Kidney tubule cell (primary cell): ENCODE measurements around the gene TSPAN12.
"Not testable (repeated sequence)": the region's sequence is repeated elsewhere in the genome, so short reads cannot be mapped to it uniquely, and the experiment has no call there.

Experiments
- DNase-seq: peaks from one replicate; pipeline ENCODE4 v3.0.0-alpha.2; 2018; ENCODE audit warnings: low spot score

Gene TSPAN12

DNA sequence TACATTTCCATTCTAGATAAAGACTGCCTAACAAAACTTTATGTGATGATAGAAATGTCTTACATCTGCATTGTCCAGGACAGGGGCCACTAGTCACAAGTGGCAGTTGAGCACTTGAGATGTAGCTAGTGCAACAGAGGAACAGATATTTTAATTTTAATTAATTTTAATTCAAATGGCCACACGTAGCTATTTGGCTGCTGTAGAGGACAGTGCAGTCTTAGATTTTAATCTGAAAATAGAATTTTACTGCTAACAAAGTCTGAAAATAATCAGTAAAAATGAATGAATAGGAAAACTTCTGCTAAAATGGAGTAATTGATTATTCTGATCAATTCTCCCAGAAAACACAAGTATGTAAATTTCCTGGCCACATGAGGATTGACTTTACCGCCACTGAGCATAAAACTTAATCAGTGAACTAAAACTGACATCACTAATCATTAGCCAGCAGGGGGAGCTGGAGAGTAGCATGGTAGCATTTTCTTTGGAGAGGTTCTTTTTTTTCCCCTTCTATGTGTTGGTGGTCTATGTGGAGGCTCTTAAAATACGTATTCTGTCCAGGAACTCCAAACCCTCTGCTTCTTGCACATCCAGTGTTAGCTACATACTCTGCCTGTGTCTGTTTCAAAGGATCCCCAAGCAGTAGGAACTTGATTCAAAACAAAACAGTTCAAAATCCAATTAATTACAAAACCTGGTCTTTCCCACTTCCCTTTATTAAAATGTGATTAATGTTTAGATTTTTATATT lies 52.1 kb downstream of the TSPAN12 start:
- DNase-seq, result peak; percentile 73

DNA sequence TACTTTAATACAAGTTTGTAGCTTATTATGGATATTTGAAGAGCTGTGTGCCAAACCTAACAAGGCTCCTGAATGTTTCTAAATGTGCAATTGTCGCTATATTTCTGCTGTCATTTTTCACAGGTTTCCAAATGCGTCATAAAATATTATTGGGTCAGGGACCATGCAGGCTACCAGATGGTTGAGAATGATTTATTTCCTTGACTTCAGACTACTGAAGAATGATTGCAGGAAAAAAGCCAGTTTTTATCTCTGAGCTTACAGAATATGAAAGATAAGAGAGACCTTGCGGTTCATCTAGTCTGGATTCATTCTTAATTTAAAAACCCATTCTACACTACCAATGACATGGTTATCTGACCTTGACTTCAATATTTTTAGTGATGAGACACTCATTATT lies 55.2 kb downstream of the TSPAN12 start:
- DNase-seq, result no peak

DNA sequence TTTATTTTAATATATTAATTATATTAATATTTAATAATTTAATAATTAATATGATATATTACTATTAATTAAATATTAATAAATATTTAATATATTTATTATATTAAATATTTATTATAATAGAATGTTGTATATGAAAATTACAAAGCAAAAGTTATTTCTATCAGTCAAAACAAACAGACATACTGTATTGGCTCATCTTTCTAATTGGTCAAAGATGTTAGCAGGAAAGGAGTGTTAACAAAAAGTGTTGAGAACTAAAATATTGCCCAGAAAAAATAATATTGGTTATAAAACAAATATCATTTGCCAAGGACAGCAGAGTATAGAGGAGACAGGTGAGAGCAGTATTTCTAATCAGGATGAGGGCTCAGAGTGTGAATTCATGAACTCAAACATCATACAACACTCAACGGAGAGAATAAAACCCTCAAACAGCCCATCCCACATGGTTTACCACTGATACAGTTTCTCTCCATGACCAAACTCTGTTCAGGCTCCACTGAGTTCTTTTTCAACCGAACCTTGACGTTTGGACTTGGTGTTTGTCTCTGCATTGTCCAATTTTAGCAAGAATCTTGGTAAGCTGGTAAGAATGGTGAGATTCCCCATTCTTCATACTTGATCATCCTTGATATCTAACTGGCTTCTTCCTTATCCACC lies 58.0 kb downstream of the TSPAN12 start:
- no peak for DNase-seq

DNA sequence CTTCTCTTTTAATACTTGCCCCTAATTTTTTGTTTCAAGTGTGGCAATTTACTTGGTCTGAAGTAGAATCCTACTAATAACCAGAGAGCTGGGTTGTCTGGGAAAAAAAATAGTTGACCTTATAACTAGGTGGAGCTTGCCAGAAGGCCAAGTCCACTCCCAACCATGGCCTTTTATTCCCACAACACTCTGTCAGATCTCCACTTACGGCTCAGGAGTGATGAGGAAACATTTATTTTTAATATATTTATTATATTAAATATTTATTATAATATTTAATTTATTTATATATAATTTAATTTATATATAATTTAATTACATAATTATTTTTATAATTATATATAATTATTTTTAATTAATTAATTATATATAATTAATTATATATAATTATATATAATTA lies 58.8 kb downstream of the TSPAN12 start:
- DNase-seq, result no peak

DNA sequence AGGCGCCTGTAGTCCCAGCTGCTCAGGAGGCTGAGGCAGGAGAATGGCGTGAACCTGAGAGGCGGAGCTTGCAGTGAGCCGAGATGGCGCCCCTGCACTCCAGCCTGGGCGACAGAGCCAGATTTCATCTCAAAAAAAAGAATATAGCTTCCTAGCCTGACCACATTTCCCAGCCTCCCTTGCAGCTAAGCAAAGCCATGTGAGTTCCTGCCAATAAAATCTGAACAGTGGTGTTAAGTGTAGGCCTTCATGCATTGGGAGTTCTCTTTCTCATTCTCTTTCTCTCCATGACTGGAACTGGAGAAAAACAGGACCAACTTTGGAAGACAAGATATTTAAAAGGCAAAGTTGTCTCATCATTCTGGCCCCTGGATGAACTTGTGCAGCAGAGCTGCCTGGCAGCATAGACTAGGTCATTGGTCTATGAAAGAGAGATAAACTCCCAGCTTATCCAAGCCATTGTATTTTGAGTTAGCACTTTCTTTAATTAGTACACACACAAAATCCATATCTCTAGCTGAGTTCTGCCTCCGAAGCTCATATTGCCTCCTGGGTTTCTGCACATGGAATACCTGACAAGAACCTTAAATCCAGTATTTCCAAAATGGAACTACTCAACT lies 60.8 kb downstream of the TSPAN12 start:
- DNase-seq, result no peak

DNA sequence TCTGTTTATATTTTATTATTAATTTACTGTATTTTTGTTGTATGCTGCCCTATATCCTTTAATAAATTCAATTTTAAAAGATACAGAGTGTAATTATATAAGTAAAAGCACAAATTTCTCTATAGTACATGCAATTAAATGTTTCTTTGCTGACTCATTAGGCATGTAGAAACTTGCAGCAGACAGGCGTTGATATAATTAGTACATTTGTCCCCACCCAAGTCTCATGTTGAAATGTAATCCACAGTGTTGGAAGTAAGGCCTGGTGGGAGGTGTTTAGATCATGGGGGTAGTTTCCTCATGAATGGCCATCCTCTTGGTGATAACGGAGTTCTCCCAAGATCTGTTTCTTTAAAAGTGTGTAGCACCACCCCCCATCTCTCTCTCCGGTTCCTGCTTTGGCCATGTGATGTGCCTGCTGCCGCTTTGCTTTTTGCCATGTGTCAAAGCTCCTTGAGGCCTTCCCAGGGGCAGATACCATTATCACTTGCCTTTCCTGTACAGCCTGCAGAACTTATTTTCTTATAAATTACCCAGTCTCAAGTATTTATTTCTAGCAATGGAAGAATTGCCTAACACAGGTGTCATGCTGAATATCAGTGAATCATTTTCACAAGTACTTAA lies 63.7 kb downstream of the TSPAN12 start:
- no peak for DNase-seq

DNA sequence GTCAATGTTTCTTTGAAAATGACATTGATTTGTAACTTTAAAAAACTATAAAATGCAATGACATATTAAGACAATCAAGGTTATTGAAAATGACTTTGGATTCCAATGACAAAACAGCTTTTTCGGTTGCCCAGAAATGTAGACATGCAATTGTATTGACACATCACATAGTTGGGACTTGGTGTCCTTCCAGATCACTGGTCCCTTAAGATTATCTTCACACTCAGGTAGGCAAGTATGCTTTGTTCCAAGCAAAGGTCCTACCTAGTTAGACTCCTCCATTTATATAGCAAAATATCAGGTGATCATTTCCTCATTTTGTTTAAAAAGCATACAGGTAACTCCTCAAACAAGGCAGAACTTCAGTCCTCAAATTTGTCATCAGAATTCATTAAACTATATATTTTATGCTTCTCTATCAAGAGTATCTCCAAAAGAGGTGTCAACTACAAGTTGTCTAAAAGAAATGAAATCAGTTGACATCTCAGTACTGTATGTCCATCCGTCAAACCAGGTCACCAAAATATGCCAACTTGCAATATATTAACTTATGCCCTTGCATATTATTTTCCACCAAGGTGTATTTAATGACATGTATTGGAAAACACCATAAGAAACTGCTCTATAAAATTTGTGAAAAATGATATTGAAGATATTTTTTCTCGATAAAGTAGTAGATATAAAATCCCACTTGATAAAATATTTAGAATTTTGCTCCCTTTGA lies 64.6 kb downstream of the TSPAN12 start:
- DNase-seq, result peak; percentile 60

DNA sequence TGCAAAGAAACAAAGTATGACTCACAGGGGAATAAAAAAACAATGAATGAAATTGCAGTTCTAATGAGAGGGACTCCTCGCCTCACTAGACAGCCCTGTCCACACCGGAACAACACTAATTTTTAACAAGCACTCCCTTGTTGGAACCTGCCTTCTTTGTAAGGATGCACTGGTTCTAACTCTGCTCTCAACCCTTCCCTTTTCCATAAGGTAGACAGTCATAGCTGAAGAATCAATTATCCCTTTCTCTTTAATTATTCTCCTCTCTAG lies 65.1 kb downstream of the TSPAN12 start:
- peak; percentile 63 for DNase-seq

DNA sequence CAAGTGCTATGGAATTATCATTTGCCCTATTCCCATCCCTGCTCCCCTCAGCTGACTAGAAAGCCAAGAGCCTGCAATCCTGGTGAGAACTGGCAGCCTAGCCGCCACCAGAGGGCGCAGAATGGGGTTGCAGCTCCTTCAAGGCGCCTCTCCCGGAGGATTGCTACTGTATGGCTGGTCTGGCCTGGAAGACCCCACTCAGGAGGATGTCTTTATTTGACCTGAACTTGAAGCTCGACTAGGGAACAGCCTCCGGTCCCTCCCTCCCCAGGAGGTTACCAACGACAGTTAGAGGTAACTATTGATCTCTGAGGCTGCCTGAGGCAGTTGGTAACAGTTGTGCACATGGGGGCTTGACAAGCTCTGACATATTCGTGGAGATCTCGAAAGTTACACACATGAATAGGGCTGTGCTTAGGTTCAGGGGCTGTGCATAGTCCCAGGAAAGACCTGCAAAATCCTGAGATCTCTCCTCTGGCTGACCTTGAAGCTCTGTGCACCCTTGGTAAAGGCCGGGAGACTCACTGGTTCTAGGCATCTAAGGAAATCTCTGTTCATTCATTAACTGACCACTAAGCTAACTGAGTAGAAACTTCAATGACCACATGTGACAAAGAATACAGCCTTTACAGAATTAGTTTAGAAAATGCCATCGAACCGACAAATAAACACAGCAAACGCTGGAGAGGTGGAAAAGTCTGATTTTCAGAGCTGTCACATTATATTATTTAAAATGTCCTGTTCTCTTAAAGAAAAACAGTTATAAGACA lies 65.7 kb downstream of the TSPAN12 start:
- peak; percentile 71 for DNase-seq

DNA sequence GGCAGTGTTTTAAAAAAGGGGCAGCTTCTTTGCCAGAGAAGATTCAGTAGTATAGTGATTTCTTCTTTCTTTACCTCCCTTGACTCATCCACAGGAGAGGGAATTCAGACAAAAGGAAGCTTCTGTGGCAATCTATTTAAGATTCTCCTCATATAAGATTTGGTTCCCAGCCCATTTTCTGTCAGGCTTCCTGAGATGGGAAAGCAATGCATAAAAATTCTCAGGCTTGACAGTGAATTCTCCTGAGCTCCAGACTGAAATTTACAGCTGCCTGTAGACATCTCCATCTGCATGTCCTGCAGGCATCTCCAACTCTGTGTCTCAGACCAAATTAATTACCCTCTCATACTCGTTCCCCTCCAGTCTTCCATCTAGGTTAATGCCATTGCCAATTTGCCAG lies 72.8 kb downstream of the TSPAN12 start:
- no peak for DNase-seq

DNA sequence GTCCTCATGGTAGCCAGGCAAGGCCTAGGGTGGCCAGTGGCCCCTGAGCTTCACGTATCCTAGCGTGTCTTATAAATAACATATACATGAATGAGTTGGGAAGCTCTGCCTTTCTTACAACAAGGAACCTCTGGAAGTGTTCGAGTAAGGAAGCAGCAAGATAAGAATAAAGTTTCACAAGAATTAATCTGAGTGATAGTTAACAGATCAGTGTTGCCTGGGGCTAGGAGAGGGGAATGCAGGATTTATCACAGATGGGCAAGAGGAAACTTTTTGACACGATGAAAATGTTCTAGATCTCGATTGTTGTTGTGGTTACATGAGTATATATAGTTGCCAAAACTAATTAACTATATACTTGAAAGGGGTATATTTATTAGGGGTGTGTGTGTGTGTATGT lies 74.2 kb downstream of the TSPAN12 start:
- DNase-seq, result no peak

DNA sequence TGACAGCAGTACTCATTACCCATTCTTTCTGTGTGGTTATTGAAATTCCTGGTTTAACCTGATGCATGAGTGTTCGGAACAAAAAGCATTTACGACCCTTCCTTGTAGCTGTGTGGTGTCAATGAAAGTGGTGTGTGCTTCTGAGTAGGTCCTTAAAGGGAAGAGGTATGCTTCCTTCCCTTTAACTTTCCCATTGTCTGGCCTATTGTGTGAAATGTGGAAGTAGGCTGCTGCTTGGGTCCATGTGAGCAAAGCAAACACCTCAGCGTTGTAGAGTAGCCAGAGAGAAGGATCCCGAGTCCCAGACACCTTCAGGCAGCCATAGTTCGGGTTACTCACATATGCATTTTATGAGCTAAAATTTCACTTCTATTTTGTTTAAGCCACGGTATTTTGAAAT lies 74.7 kb downstream of the TSPAN12 start:
- no peak for DNase-seq

DNA sequence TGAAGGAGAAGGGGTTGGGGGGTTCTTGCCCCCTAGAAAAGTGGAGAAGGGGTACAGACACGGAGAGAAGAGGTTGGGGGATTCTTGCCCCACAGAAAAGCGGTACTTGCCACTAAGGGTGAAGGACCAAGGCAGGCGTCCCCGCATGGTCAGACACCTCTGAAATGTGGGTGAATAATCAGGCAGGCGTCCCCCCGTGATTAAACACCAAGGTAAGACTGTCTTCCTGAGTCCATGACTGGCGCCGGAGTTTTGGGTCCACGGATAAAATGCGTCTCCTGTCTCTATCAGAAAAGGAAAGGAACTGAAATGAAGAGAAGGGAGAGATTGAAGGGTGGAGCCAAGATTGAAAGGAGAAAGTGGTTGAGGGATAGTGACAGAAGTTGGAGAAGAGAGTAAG lies 76.0 kb downstream of the TSPAN12 start:
- not testable (repeated sequence) for DNase-seq

DNA sequence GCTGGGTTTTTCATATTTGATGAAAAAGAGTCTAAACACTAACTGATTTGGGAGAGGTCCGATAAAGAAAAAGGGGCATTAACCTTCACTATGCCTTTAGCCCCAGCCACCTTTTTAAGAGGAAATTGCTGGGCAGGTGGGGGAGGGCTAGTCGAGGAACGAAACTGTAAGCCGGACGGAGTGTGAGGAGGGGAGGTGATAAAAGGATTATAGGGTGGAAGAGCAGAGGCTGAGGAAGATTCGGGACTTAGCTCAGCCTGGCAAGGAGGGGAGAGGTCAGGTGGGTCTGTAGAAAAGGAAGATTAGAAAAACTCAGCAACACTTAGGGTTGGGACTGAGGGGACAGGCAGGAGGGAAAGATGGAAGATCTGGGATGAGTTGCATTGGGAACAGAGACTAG lies 77.0 kb downstream of the TSPAN12 start:
- no peak for DNase-seq

DNA sequence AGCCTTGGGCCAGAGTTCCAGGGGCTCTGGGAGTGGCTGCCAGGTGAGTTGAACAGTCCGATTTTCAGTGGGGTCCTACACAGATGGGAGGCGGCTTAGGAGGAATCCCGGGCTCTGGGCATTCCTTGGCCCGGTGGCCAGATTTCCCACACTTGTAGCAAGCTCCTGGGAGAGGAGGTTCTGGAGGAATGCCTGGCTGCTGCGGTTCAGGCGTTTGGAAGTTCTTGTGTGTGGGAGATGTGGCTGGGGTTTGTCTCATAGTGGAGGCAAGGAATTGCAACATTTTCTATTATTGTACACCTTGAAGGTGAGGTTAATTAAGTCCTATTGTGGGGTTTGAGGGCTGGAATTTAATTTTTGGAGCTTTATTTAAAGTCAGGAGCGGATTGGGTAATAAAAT lies 77.5 kb downstream of the TSPAN12 start:
- not testable (repeated sequence) for DNase-seq

DNA sequence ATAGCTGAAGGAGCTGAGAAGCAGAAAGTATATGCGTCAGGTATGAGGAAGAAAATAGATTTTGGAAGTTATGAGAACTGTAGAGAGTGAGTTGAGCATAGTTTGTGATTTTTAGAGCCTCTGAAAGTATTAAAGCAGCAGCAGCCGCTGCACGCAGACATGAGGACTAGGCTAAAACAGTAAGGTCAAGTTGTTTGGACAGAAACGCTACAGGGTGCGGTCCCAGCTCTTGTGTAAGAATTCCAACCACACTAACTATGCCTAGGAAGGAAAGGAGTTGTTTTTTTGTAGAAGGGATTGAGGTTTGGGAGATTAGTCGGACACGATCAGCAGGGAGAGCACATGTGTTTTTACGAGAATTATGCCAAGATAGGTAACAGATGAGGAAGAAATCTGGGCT lies 78.9 kb downstream of the TSPAN12 start:
- not testable (repeated sequence) for DNase-seq

DNA sequence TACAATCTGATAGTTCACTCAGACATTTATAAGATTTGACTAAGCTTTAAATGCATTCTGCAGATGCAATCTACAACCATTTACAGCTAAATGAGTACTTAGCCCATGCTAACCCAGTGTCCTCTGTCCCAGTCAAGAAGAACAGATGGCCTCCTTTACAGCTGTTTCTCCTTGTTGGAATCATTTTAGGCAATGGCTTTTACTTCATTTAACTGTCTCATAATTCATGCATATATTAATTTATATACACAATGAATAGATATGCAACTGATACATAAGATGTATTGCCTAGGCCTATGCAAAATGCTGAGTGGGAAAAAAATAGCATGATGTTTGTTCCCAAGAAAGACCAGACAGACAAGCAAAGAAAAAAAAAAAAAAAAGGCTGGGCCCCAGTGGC lies 82.2 kb downstream of the TSPAN12 start:
- no peak for DNase-seq

DNA sequence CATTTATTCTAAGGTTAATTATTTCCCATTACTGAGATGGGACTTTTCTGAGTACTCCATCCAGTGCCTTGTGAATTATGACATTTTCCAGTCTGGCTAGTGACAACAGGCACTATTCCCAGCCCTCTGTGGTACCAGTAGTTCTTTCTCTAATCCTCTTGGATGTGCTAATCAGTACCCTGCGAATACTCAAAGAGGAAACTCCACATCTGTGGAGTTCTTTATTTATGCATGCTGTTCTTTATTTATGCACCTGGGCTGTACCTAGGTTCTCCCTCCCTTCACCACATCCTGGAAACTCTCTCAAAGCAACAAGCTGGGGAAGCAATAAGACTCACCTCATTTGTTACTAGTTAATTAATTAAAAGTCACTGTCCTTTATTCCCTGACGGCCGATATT lies 83.5 kb downstream of the TSPAN12 start:
- no peak for DNase-seq

DNA sequence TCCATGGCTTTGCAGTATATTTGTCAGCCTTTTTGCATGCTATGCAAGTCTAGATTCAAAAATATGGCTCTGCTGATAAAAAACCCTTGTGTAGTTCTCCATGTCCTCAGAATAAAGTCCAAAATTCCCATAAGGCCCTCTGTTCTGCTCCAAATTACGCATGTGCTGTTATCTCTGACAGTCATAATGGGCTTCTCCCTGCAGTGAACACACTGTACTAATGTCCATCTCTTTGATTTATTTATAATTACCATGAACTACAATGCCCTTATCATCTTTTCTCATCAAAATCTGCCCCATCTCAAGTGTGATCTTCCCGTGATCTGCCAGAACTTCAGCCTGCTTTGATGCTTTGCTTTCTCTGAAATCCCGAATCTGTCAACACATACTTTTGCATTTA lies 87.7 kb downstream of the TSPAN12 start:
- no peak for DNase-seq

DNA sequence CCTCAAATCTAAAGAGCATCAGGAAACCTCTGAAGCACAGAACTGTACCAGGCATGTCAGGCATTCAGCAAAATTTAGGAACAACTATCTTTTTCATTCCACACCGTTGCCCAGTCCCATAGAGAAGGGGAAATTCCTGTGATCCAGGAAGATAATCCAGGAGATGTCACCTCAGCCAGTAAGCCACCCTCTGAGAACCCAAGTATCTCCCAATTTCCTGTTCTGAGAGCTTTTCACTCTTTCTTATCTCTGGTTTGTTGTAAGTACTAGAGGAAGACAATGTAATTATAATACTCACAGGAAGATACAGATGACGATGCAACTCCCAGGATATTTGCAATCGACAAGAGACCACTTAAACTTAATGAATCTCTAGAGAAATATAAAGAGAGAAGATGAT lies 97.1 kb downstream of the TSPAN12 start:
- no peak for DNase-seq

DNA sequence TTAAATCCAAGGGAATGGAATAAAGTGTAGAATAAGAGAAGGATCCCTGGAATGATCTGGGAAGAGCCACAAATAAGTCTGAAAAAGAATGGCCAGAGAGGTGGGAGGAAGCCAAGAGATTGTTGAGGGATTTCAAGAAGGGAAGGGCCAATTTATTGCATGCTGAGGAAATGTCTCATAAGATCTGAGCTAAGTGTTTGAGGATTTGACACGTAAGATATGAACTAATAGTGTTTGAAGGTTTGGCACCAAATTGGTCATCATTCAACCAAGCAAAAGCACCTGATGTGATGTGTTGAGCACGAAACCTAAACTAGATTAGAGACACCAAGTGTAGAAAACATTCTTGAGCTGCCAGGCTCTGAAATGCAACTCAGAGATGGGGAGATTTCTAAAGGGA lies 97.9 kb downstream of the TSPAN12 start:
- DNase-seq, result no peak

DNA sequence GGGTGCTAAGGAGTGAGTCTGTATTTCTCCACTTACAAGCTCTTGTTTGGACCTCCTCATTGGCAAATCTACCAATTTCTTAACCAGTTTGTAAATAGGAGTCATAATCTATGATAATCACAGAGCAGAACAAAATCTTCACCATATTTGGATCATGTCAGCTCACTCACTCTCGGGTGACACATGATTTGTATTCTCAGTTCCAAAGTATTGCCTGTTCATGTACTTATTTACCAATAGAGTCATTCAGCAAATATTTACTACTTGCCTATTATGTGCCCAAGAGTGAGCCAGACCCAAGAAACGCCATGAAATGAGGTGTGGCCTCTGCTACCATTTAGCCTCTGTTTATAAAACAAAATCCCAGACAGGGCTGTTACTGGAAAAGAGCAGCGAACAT lies 114.8 kb downstream of the TSPAN12 start:
- peak; percentile 74 for DNase-seq
